HFF-Myc (cell line): ENCODE results near the gene KLHL35.

ENCODE experiments used
- DNase-seq: peaks from one replicate; pipeline ENCODE4 v3.0.0-alpha.2; 2011; ENCODE audit warnings: low read depth; ENCODE audit errors: extremely low read depth
- H3K4me3 ChIP-seq: replicated peaks from 2 replicates; pipeline ENCODE4 v1.5.1; 2011; ENCODE audit warnings: low read depth, mild to moderate bottlenecking, control low read depth, low read length
- CTCF ChIP-seq: IDR thresholded peaks from 2 replicates; pipeline ENCODE4 v1.5.1; 2012; ENCODE audit warnings: mild to moderate bottlenecking, low read depth, low read length, control low read depth; ENCODE audit errors: missing control alignments

KLHL35 gene

GRCh38 chr11:75456596-75457183 lies 23.7 kb upstream of the KLHL35 start:
- H3K4me3 ChIP-seq: no peak overlapping the region
- no peak for TF ChIP-seq CTCF
- DNase-seq: no peak

DNA sequence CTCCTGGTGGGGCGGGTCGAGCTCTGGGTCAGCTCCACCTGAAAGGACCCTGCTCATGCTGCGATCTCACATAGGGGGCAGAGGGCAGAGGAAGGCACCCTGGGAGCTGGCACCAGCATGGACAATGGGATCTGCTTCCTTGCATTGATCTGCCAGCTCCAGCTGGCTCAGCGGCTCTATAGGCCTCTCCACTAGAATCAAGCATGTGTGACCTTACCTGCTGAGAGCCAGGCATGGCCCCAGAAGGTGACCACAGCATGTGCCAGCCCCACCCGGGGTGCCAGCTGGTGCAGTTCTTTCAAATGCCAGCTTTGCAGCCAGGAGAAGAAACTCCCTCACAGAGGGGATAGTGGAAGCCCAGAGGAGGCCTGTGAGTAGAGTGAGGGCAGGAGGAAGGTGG lies 22.0 kb upstream of the KLHL35 start:
- DNase-seq: no peak
- TF ChIP-seq CTCF: no peak

GRCh38 chr11:75453916-75454655 lies 21.1 kb upstream of the KLHL35 start:
- H3K4me3 ChIP-seq: no peak overlapping the region
- no peak for TF ChIP-seq CTCF
- DNase-seq: no peak

More for the DNA sequence above, 22.0 kb upstream of the KLHL35 start:
- H3K4me3 ChIP-seq: no peak overlapping the region

- no peak for DNase-seq
- TF ChIP-seq CTCF: peak; percentile 84
These were observed 18.1 kb upstream of the KLHL35 start for GRCh38 chr11:75450826-75451821.

GRCh38 chr11:75450236-75450635 lies 17.2 kb upstream of the KLHL35 start:
- no peak overlapping the region for H3K4me3 ChIP-seq
- no peak for DNase-seq
- TF ChIP-seq CTCF: no peak

More at GRCh38 chr11:75450826-75451821, 18.1 kb upstream of the KLHL35 start:
- H3K4me3 ChIP-seq: no peak overlapping the region

DNA sequence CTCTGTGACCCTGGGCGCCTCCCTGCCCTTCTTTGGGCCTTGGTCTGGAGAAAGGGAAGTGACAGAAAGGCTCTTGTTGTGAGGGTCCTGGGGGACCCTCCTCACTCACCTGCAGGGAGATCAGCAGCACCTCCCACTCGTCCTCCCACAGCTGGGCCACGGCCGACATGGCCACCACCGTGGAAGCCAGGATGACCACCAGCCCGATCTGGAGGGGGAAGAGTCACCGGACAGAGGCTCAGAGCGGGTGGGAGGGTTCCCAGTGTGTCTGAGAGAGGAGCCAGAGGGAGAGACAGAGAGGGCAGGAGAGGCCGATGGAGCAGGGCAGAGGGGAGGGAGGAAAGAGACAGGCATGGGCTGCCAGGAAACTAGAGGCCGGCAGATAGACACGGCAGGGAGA lies 16.8 kb upstream of the KLHL35 start:
- TF ChIP-seq CTCF: no peak
- H3K4me3 ChIP-seq: no peak overlapping the region
- no peak for DNase-seq
